Left lung (tissue), 10 donors: ENCODE data around the gene FOLR2. TPM values are rescaled to one million over a fixed set of nuclear protein-coding genes. Genes with fewer than 3 reads are reported as not detected.

Source experiments
- ATAC-seq: fragments of 200-7000 bp; cut with Tn5 transposase; one replicate; pipeline ENCODE4 v1.9.1; 2020; ENCODE audit warnings: moderate library complexity
- DNase-seq, 4 donors: peaks; one replicate each; pipeline ENCODE4 v3.0.0-alpha.2; 2013 to 2020
- H3K27ac ChIP-seq, 2 donors: fragments of 200-600 bp; sonication (generic) in 1 of 2; one replicate each; pipeline versions ENCODE4 v1.5.0 to v1.8.0; 2020 to 2021
- H3K27me3 ChIP-seq, 2 donors: fragments of 200-600 bp; sonication (generic) in 1 of 2; one replicate each; pipeline versions ENCODE4 v1.5.0 to v1.8.0; 2020 to 2021
- H3K36me3 ChIP-seq, 2 donors: fragments of 200-600 bp; sonication (generic) in 1 of 2; one replicate each; pipeline versions ENCODE4 v1.5.0 to v1.8.0; 2020 to 2021
- H3K4me1 ChIP-seq, 2 donors: fragments of 200-600 bp; one replicate each; pipeline ENCODE4 v1.8.0; 2021
- H3K4me3 ChIP-seq, 2 donors: fragments of 200-600 bp; sonication (generic) in 1 of 2; one replicate each; pipeline versions ENCODE4 v1.5.0 to v1.8.0; 2020 to 2021; ENCODE audit warnings: mild to moderate bottlenecking in 1 of 2
- H3K9me3 ChIP-seq, 2 donors: fragments of 200-600 bp; sonication (generic) in 1 of 2; one replicate each; pipeline versions ENCODE4 v1.5.0 to v1.8.0; 2020 to 2021
- CTCF ChIP-seq, 2 donors: fragments of 200-600 bp; sonication (generic) in 1 of 2; IDR thresholded peaks; one replicate each; pipeline versions ENCODE4 v1.5.0 to v1.8.0; 2021; ENCODE audit warnings: antibody characterized with exemption in 2 of 2
- intact Hi-C, 2 donors: fragments of 100-400 bp; cut with DNase I; formaldehyde crosslinking; loops; one replicate each; pipeline versions ENCODE4 v1.11.2 to v1.14.2; 2022
- polyA plus RNA-seq, 6 donors: library from polyadenylated mRNA; unstranded; fragments of 120-200 nt; gene quantifications; one replicate each; pipeline ENCODE4 v1.2.1, GENCODE V29; 2013; ENCODE audit not compliant: insufficient read length in 6 of 6
- total RNA-seq, 2 donors: library from RNA; stranded (reverse); fragmentation: NEBNext Ultra II Directional; extraction: Animal tissue kit (Norgen Biotek cat#: 25700); gene quantifications; one replicate each; pipeline ENCODE4 v1.2.1, GENCODE V29; 2021
- donor health status: DM: no; HTN: yes; CAD: no.
- donor health status: DM: no; HTN: no; CAD: no.

Gene FOLR2
- total and polyA plus RNA-seq, 8 donors = 14.5 to 50.2 (median 17.8) TPM

GRCh38 chr11:72254299-72254993 is 37.9 kb downstream of the FOLR2 start:
- ATAC-seq (no peak), DNase-seq (no peak)
- H3K27me3 ChIP-seq = peaks cover 0 to 22% of the 10 kb centered on the region in 2 donors
- no peak overlapping the region for H3K27ac ChIP-seq
- no peaks in the 10 kb centered on the region for H3K36me3 ChIP-seq
- no peak overlapping the region for H3K4me3 ChIP-seq
- H3K4me1 ChIP-seq = no peaks in the 10 kb centered on the region
- intact Hi-C loops = no loop called here
- no peak for TF ChIP-seq CTCF (IDR thresholded peaks at IDR 0.05)
- no peaks in the 10 kb centered on the region for H3K9me3 ChIP-seq

- TF ChIP-seq CTCF (IDR thresholded peaks at IDR 0.05) = no peak
- DNase-seq (no peak), ATAC-seq (no peak)
- no peaks in the 10 kb centered on the region for H3K27me3 ChIP-seq
- H3K36me3 ChIP-seq = no peaks in the 10 kb centered on the region
- intact Hi-C loops = no loop called here
- no peak overlapping the region for H3K27ac ChIP-seq
- H3K4me1 ChIP-seq = no peaks in the 10 kb centered on the region
- no peak overlapping the region for H3K4me3 ChIP-seq
- no peaks in the 10 kb centered on the region for H3K9me3 ChIP-seq
These were observed 41.0 kb downstream of the FOLR2 start for GRCh38 chr11:72257570-72257969.

- intact Hi-C loops = no loop called here
- no peak for ATAC-seq
- no peak for TF ChIP-seq CTCF (IDR thresholded peaks at IDR 0.05)
These were observed 42.9 kb downstream of the FOLR2 start for GRCh38 chr11:72259490-72259889.

GRCh38 chr11:72260574-72260973 is 44.0 kb downstream of the FOLR2 start:
- no peak for DNase-seq
- H3K4me3 ChIP-seq = no peak overlapping the region
- no peaks in the 10 kb centered on the region for H3K36me3 ChIP-seq
- TF ChIP-seq CTCF (IDR thresholded peaks at IDR 0.05) = no peak
- no peaks in the 10 kb centered on the region for H3K4me1 ChIP-seq
- H3K9me3 ChIP-seq = no peaks in the 10 kb centered on the region
- H3K27ac ChIP-seq = no peak overlapping the region
- peaks cover 0 to 7% of the 10 kb centered on the region in 2 donors for H3K27me3 ChIP-seq
- intact Hi-C loops = no loop called here
- ATAC-seq = no peak

More at GRCh38 chr11:72259490-72259889, 42.9 kb downstream of the FOLR2 start:
- Histone ChIP-seq H3K4me1 (no peaks in the 10 kb centered on the region), H3K36me3 (no peaks in the 10 kb centered on the region), H3K9me3 (no peaks in the 10 kb centered on the region), H3K27me3 (no peaks in the 10 kb centered on the region), H3K27ac (no peak overlapping the region), H3K4me3 (no peak overlapping the region)
- DNase-seq = no peak

- Histone ChIP-seq H3K4me1 (no peaks in the 10 kb centered on the region), H3K4me3 (no peak overlapping the region), H3K27ac (no peak overlapping the region), H3K9me3 (no peaks in the 10 kb centered on the region), H3K36me3 (no peaks in the 10 kb centered on the region), H3K27me3 (peaks cover 0 to 8% of the 10 kb centered on the region in 2 donors)
- DNase-seq = no peak
- ATAC-seq = peak; percentile 21
- no peak for TF ChIP-seq CTCF (IDR thresholded peaks at IDR 0.05)
- intact Hi-C loops = no loop called here
These were observed 46.8 kb downstream of the FOLR2 start for GRCh38 chr11:72263361-72263760.
